GM10266 (cell line): ENCODE results near the gene ZNF598.
A peak's percentile ranks its signal among the peaks of the same experiment; 100 is the strongest.

Experiments
- DNase-seq: peaks from one replicate; pipeline ENCODE4 v3.0.0; 2012; ENCODE audit errors: extremely low spot score
- CTCF ChIP-seq: IDR thresholded peaks from 2 replicates; pipeline ENCODE4 v1.5.1; 2012; ENCODE audit warnings: mild to moderate bottlenecking, low read depth; ENCODE audit not compliant: control insufficient read depth, insufficient read depth; ENCODE audit errors: missing control alignments

ZNF598 gene

GRCh38 chr16:1974157-1975070 lies 35.2 kb downstream of the ZNF598 start:
- no peak for DNase-seq
- no peak for TF ChIP-seq CTCF

DNA sequence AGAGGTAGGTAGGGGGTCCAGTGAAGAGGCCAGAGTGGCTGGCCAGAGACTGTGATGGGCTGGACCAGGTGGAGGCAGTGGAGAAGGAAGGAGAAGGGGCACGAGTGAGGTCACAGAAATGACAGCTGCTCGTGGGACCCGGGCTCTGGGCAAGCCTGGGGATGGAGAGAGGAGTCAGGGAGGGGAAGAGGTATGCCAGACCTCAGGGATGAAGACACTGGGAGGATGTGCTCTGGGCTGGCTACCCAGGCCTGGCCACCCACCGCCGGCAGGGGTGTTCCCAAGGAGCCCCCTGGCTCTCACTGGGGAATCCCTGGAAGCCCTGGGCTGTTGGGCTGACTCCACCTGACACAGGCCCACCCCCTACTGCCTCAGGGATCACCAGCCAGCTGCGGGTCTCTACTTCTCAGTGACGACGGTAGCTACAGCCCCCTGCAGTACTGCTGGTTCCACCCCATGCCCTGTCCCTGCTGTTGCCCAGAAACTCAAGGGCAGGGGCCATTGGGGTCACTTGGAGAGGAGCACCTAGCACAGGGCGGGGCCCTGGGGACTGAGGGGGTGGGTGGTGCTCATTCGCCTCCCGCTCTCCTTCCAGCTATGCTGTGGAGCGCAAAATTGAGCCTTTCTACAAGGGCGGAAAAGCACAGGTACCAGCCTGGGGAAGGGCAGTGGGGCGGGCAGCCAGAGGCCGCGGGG lies 36.0 kb downstream of the ZNF598 start:
- DNase-seq = no peak
- TF ChIP-seq CTCF = no peak

- no peak for TF ChIP-seq CTCF
- DNase-seq = no peak
Measured at GRCh38 chr16:1972490-1972877, 37.1 kb downstream of the ZNF598 start.

DNA sequence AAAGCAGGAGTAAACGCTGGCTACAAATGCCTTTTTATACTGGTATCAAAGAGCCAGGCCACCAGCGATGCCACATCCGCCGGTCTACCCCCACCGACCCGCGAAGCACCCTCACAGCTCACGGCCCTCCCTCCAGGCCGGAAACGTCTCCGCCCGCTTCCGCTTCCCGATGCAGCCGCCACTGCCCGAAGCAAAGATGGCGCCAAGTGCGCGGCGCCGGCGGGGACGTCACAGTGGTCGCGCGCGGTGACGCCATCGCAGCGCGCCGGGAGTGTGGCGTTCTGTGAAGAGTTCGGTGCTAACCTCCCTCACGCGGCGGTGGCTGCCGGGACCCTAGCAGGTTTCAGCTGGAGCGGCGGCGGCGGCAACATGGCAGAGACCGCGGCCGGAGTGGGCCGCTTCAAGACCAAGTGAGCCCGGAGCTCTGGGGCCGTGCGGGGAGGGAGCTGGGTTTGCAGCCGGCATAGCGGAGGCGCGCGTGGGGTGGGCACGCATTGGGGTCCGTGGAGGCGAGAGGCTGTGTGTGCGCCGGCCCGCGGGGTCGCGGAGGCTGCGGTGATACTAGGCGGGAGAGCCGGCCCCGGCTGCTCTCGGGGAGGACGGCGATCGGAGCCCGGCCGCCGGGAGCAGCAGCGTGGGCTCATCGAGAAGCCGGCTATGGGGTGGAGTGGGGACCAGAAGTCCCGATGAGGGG lies 37.7 kb downstream of the ZNF598 start, which contains the start of gene TBL3:
TBL3 (plus strand) TSS at position 258 of the 694 bp plus-strand sequence; CDS start at position 370, 112 bp downstream.
- TF ChIP-seq CTCF = no peak
- peak; percentile 97 for DNase-seq

- DNase-seq = no peak
- TF ChIP-seq CTCF = no peak
Measured at GRCh38 chr16:1968146-1968953, 41.3 kb downstream of the ZNF598 start.

GRCh38 chr16:1966460-1966859 lies 43.2 kb downstream of the ZNF598 start, which contains the start of gene RNF151:
TSS of gene RNF151 (plus strand) at chr16:1966856. CDS start at chr16:1966882, 26 bp downstream.
- no peak for TF ChIP-seq CTCF
- no peak for DNase-seq
